Hepatocyte (in vitro differentiated cells): ENCODE measurements around the gene PITHD1. TPM values are rescaled to one million over a fixed set of nuclear protein-coding genes. Genes with fewer than 3 reads are reported as not detected.
"Not testable (repeated sequence)": the region's sequence is repeated elsewhere in the genome, so short reads cannot be mapped to it uniquely, and the experiment has no call there.

ENCODE experiments used
- DNase-seq: peaks from one replicate; pipeline ENCODE4 v3.0.0-alpha.2; 2016; ENCODE audit warnings: low spot score
- H2AFZ ChIP-seq: fragments of 200-600 bp; sonication (generic); 2 replicates; pipeline ENCODE4 v1.6.0; 2016; ENCODE audit warnings: antibody characterized with exemption, mild to moderate bottlenecking
- H3K27ac ChIP-seq: fragments of 200-600 bp; sonication (generic); 2 replicates; pipeline ENCODE4 v1.5.1; 2016; ENCODE audit warnings: mild to moderate bottlenecking
- H3K27me3 ChIP-seq: fragments of 200-600 bp; sonication (generic); 2 replicates; pipeline ENCODE4 v1.6.1; 2016
- H3K36me3 ChIP-seq: fragments of 200-600 bp; sonication (generic); replicated peaks from 2 replicates; pipeline ENCODE4 v1.5.1; 2016; ENCODE audit warnings: low read depth; ENCODE audit not compliant: insufficient read depth
- H3K4me1 ChIP-seq: fragments of 200-600 bp; sonication (generic); 2 replicates; pipeline ENCODE4 v1.5.1; 2016; ENCODE audit warnings: mild to moderate bottlenecking, moderate library complexity; ENCODE audit not compliant: insufficient read depth
- H3K4me2 ChIP-seq: fragments of 200-600 bp; sonication (generic); 2 replicates; pipeline ENCODE4 v1.6.0; 2016
- H3K4me3 ChIP-seq: fragments of 200-600 bp; sonication (generic); 2 replicates; pipeline ENCODE4 v1.5.1; 2016; ENCODE audit warnings: mild to moderate bottlenecking
- H3K79me2 ChIP-seq: fragments of 200-600 bp; sonication (generic); 2 replicates; pipeline ENCODE4 v1.6.0; 2017; ENCODE audit warnings: mild to moderate bottlenecking
- H3K9me2 ChIP-seq: fragments of 200-600 bp; sonication (generic); replicated peaks from 2 replicates; pipeline ENCODE4 v1.6.0; 2017; ENCODE audit warnings: mild to moderate bottlenecking; ENCODE audit not compliant: insufficient read depth
- H3K9me3 ChIP-seq: fragments of 200-600 bp; sonication (generic); 2 replicates; pipeline ENCODE4 v1.5.1; 2016; ENCODE audit warnings: low read depth, mild to moderate bottlenecking
- H4K20me1 ChIP-seq: fragments of 200-600 bp; sonication (generic); 2 replicates; pipeline ENCODE4 v1.6.0; 2016; ENCODE audit warnings: mild to moderate bottlenecking; ENCODE audit not compliant: insufficient read depth, poor library complexity, severe bottlenecking
- CTCF ChIP-seq: fragments of 200-600 bp; sonication (generic); IDR thresholded peaks from 2 replicates; pipeline ENCODE4 v1.5.1; 2016; ENCODE audit warnings: antibody characterized with exemption, mild to moderate bottlenecking; ENCODE audit not compliant: poor library complexity
- EZH2 ChIP-seq: fragments of 200-600 bp; sonication (generic); IDR thresholded peaks from 2 replicates; pipeline ENCODE4 v1.6.1; 2016; ENCODE audit warnings: antibody characterized with exemption, mild to moderate bottlenecking, borderline replicate concordance
- EZH2phosphoT487 ChIP-seq: fragments of 200-600 bp; sonication (generic); IDR thresholded peaks from one replicate; pipeline ENCODE4 v1.6.1; 2018; ENCODE audit warnings: antibody characterized with exemption, mild to moderate bottlenecking, low read depth, moderate library complexity; ENCODE audit not compliant: unreplicated experiment, severe bottlenecking
- whole genome bisulfite sequencing: methylation state at CpG from one replicate; pipeline ENCODE4 v1.1.6; 2016; ENCODE audit warnings: low lambda C conversion rate; ENCODE audit errors: missing lambda C conversion rate; 5-methylcytosine and 5-hydroxymethylcytosine counted together
- polyA plus RNA-seq: library from polyadenylated mRNA; unstranded; fragments of >200 nt; fragmentation: Nextera tagmentation; extraction: Ambion mirVana; gene quantifications from 2 replicates; pipeline ENCODE4 v1.2.1, GENCODE V29; 2016
- total RNA-seq: library from RNA; depleted of rRNA; stranded (reverse); fragments of >200 nt; gene quantifications from 2 replicates; pipeline ENCODE4 v1.2.3, GENCODE V29; 2014

Gene PITHD1
- total RNA-seq: 45.1 and 49.4 TPM in 2 replicates
- 28.4 and 29.3 TPM in 2 replicates for polyA plus RNA-seq

GRCh38 chr1:23777979-23778814 is at the start of gene PITHD1:
PITHD1 (plus strand) TSS chr1:23778418; CDS start chr1:23778516, 98 bp downstream.
- H4K20me1 ChIP-seq: peaks cover 7% of the 10 kb centered on the region
- TF ChIP-seq CTCF: no peak
- no peak for TF ChIP-seq EZH2
- TF ChIP-seq EZH2phosphoT487: no peak
- peak within 1 kb of the TSS; percentile 94 for H3K27ac ChIP-seq
- under 1% methylated on average over 79 of the region's 91 CpGs for WGBS
- H3K9me2 ChIP-seq: no peaks in the 10 kb centered on the region
- H3K27me3 ChIP-seq: no peaks in the 10 kb centered on the region
- peaks cover 17% of the 10 kb centered on the region for H3K4me1 ChIP-seq
- peak within 1 kb of the TSS; percentile 70 for H2AFZ ChIP-seq
- peak; percentile 95 for DNase-seq
- H3K4me3 ChIP-seq: peak within 1 kb of the TSS; percentile 79
- no peaks in the 10 kb centered on the region for H3K36me3 ChIP-seq
- peaks cover 69% of the 10 kb centered on the region for H3K79me2 ChIP-seq
- H3K9me3 ChIP-seq: no peaks in the 10 kb centered on the region
- H3K4me2 ChIP-seq: peak within 1 kb of the TSS; percentile 99

- no peaks in the 10 kb centered on the region for H3K9me3 ChIP-seq
- no peak for DNase-seq
- no peaks in the 10 kb centered on the region for H3K36me3 ChIP-seq
- H3K4me2 ChIP-seq: no peak overlapping the region
- peaks cover 51% of the 10 kb centered on the region for H3K79me2 ChIP-seq
- no peaks in the 10 kb centered on the region for H3K9me2 ChIP-seq
- H3K27ac ChIP-seq: no peak overlapping the region
- no peaks in the 10 kb centered on the region for H3K27me3 ChIP-seq
- H4K20me1 ChIP-seq: no peaks in the 10 kb centered on the region
- WGBS: 96% methylated on average over 10 of the region's 10 CpGs
- TF ChIP-seq CTCF: no peak
- TF ChIP-seq EZH2: no peak
- no peak overlapping the region for H2AFZ ChIP-seq
- H3K4me1 ChIP-seq: peaks cover 8% of the 10 kb centered on the region
- no peak overlapping the region for H3K4me3 ChIP-seq
Measured at GRCh38 chr1:23732363-23733224, 45.6 kb upstream of the PITHD1 start.

GRCh38 chr1:23733281-23733680 is 44.9 kb upstream of the PITHD1 start:
- H3K4me2 ChIP-seq, H3K27ac ChIP-seq, H3K9me2 ChIP-seq, H3K4me1 ChIP-seq, DNase-seq, H3K9me3 ChIP-seq, H2AFZ ChIP-seq, H3K36me3 ChIP-seq, H3K4me3 ChIP-seq, H4K20me1 ChIP-seq, H3K27me3 ChIP-seq: not testable (repeated sequence)
- 91% methylated on average over 5 of the region's 5 CpGs for WGBS
- peaks cover 50% of the 10 kb centered on the region for H3K79me2 ChIP-seq
